GM12891 (cell line): ENCODE results near the gene OSBPL5.

Source experiments
- DNase-seq: peaks from one replicate; pipeline ENCODE4 v3.0.0; 2011; ENCODE audit warnings: low spot score; ENCODE audit not compliant: insufficient read length
- FAIRE-seq: peaks from 2 replicates; lab custom pipeline; 2011; peaks lifted over from hg19 to GRCh38; lab: Jason Lieb, UNC
- PAX5 ChIP-seq: IDR thresholded peaks from 2 replicates; pipeline ENCODE4 v1.6.1; 2011; ENCODE audit warnings: low read length, moderate library complexity, mild to moderate bottlenecking; ENCODE audit not compliant: insufficient read depth, severe bottlenecking
- POLR2A ChIP-seq: IDR thresholded peaks from 2 replicates; pipeline ENCODE4 v1.6.1; 2011; ENCODE audit warnings: low read depth, low read length, control low read depth
- POLR2AphosphoS5 ChIP-seq: IDR thresholded peaks from 2 replicates; pipeline ENCODE4 v1.6.1; 2011; ENCODE audit warnings: low read depth, low read length, control low read depth
- POU2F2 ChIP-seq: IDR thresholded peaks from 2 replicates; pipeline ENCODE4 v1.6.1; 2011; ENCODE audit warnings: low read depth, mild to moderate bottlenecking, control low read depth, low read length, moderate library complexity
- SPI1 ChIP-seq: IDR thresholded peaks from 2 replicates; pipeline ENCODE4 v1.6.1; 2011; ENCODE audit warnings: low read depth, low read length, control low read depth
- TAF1 ChIP-seq: IDR thresholded peaks from 2 replicates; pipeline ENCODE4 v1.6.1; 2011; ENCODE audit warnings: low read depth, low read length, control low read depth

OSBPL5 gene

GRCh38 chr11:3159296-3160190 lies 5.6 kb downstream of the OSBPL5 start:
- FAIRE-seq (no peak), DNase-seq (no peak)
- TF ChIP-seq SPI1 = no peak
- TF ChIP-seq POLR2AphosphoS5 = no peak
- TF ChIP-seq PAX5 = no peak
- no peak for TF ChIP-seq TAF1
- no peak for TF ChIP-seq POLR2A
- no peak for TF ChIP-seq POU2F2

- TF ChIP-seq POLR2AphosphoS5 (no peak), PAX5 (no peak), TAF1 (no peak), POLR2A (no peak), SPI1 (no peak), POU2F2 (no peak)
- FAIRE-seq (no peak), DNase-seq (no peak)
Observed at GRCh38 chr11:3158821-3159220, 6.3 kb downstream of the OSBPL5 start.

GRCh38 chr11:3158131-3158591 lies 6.9 kb downstream of the OSBPL5 start:
- DNase-seq (no peak), FAIRE-seq (no peak)
- no peak for TF ChIP-seq PAX5
- TF ChIP-seq POLR2A = no peak
- TF ChIP-seq POU2F2 = no peak
- no peak for TF ChIP-seq SPI1
- no peak for TF ChIP-seq TAF1
- TF ChIP-seq POLR2AphosphoS5 = no peak

GRCh38 chr11:3157381-3158130 lies 7.6 kb downstream of the OSBPL5 start:
- DNase-seq (no peak), FAIRE-seq (no peak)
- no peak for TF ChIP-seq SPI1
- no peak for TF ChIP-seq TAF1
- no peak for TF ChIP-seq POLR2A
- TF ChIP-seq POU2F2 = no peak
- no peak for TF ChIP-seq PAX5
- no peak for TF ChIP-seq POLR2AphosphoS5

GRCh38 chr11:3156661-3157311 lies 8.3 kb downstream of the OSBPL5 start:
- FAIRE-seq (no peak), DNase-seq (no peak)
- TF ChIP-seq POLR2AphosphoS5 (no peak), PAX5 (no peak), POLR2A (no peak), TAF1 (no peak), SPI1 (no peak), POU2F2 (no peak)

GRCh38 chr11:3156282-3156660 lies 8.8 kb downstream of the OSBPL5 start:
- DNase-seq (no peak), FAIRE-seq (no peak)
- no peak for TF ChIP-seq POLR2AphosphoS5
- no peak for TF ChIP-seq PAX5
- no peak for TF ChIP-seq POU2F2
- no peak for TF ChIP-seq TAF1
- no peak for TF ChIP-seq SPI1
- TF ChIP-seq POLR2A = no peak

GRCh38 chr11:3155691-3156258 lies 9.3 kb downstream of the OSBPL5 start:
- TF ChIP-seq TAF1 (no peak), POU2F2 (no peak), SPI1 (no peak), POLR2A (no peak), PAX5 (no peak), POLR2AphosphoS5 (no peak)
- no peak for DNase-seq
- FAIRE-seq = no peak

- TF ChIP-seq POU2F2 = no peak
- no peak for TF ChIP-seq TAF1
- no peak for TF ChIP-seq PAX5
- TF ChIP-seq POLR2AphosphoS5 = no peak
- no peak for TF ChIP-seq POLR2A
- TF ChIP-seq SPI1 = no peak
- FAIRE-seq = no peak
- no peak for DNase-seq
Observed at GRCh38 chr11:3155216-3155615, 9.9 kb downstream of the OSBPL5 start.

GRCh38 chr11:3154001-3154599 lies 11.0 kb downstream of the OSBPL5 start:
- TF ChIP-seq PAX5 = no peak
- TF ChIP-seq POLR2AphosphoS5 = no peak
- no peak for TF ChIP-seq POLR2A
- no peak for TF ChIP-seq POU2F2
- no peak for TF ChIP-seq SPI1
- no peak for TF ChIP-seq TAF1
- DNase-seq (no peak), FAIRE-seq (no peak)
